Endodermal cell (in vitro differentiated cells): ENCODE data around the gene SORCS2. TPM values are rescaled to one million over a fixed set of nuclear protein-coding genes. Genes with fewer than 3 reads are reported as not detected.

Source experiments
- DNase-seq: peaks from one replicate; pipeline ENCODE4 v3.0.0-alpha.2; 2017
- H3K27ac ChIP-seq: 2 replicates; pipeline ENCODE4 v1.5.1; 2013; ENCODE audit warnings: mild to moderate bottlenecking, low read depth, low read length, moderate library complexity
- H3K27me3 ChIP-seq: 2 replicates; pipeline ENCODE4 v1.6.1; 2013; ENCODE audit warnings: mild to moderate bottlenecking, low read length, moderate library complexity; ENCODE audit not compliant: insufficient read depth, control insufficient read depth, poor library complexity, severe bottlenecking
- H3K36me3 ChIP-seq: 2 replicates; pipeline ENCODE4 v1.7.0; 2013; ENCODE audit warnings: mild to moderate bottlenecking, low read length, moderate library complexity; ENCODE audit not compliant: control insufficient read depth, insufficient read depth
- H3K4me1 ChIP-seq: one replicate; pipeline ENCODE4 v1.7.0; 2013; ENCODE audit warnings: low read length; ENCODE audit not compliant: control insufficient read depth, insufficient read depth
- H3K4me3 ChIP-seq: 2 replicates; pipeline ENCODE4 v1.5.1; 2013; ENCODE audit warnings: mild to moderate bottlenecking, low read length, moderate library complexity
- H3K9ac ChIP-seq: 2 replicates; pipeline ENCODE4 v1.6.1; 2013; ENCODE audit warnings: mild to moderate bottlenecking, low read length, moderate library complexity; ENCODE audit not compliant: poor library complexity, severe bottlenecking; ENCODE audit errors: extremely low read depth
- H3K9me3 ChIP-seq: 2 replicates; pipeline ENCODE4 v1.6.1; 2013; ENCODE audit warnings: mild to moderate bottlenecking, low read length, moderate library complexity; ENCODE audit not compliant: control insufficient read depth
- H3K27ac Mint-ChIP-seq: 2 replicates; pipeline ENCODE4 v1.8.0; 2020; ENCODE audit warnings: mixed read lengths
- H3K27me3 Mint-ChIP-seq: 2 replicates; pipeline ENCODE4 v1.8.0; 2021; ENCODE audit warnings: mild to moderate bottlenecking, mixed read lengths; ENCODE audit not compliant: insufficient read depth
- H3K36me3 Mint-ChIP-seq: 2 replicates; pipeline ENCODE4 v1.8.0; 2020; ENCODE audit warnings: low read depth, mixed read lengths
- H3K4me1 Mint-ChIP-seq: 2 replicates; pipeline ENCODE4 v1.8.0; 2020; ENCODE audit warnings: mixed read lengths
- H3K4me3 Mint-ChIP-seq: 2 replicates; pipeline ENCODE4 v1.8.0; 2020; ENCODE audit warnings: mild to moderate bottlenecking, moderate library complexity, mixed read lengths
- H3K9me3 Mint-ChIP-seq: 2 replicates; pipeline ENCODE4 v1.8.0; 2020; ENCODE audit warnings: mild to moderate bottlenecking, mixed read lengths
- WGBS, 2 experiments: methylation state at CpG; one replicate each; pipeline versions ENCODE4 v1.1.5 to v1.1.7; 2013; ENCODE audit warnings: missing lambda C conversion rate in 2 of 2, mixed read lengths in 1 of 2; ENCODE audit not compliant: insufficient coverage in 1 of 2, insufficient read length in 1 of 2; 5-methylcytosine and 5-hydroxymethylcytosine counted together
- total RNA-seq, 2 donors: library from RNA; stranded (reverse); fragmentation: NEBNext Ultra II Directional in 1 of 2; extraction: Animal tissue kit (Norgen Biotek cat#: 25700) in 1 of 2; gene quantifications; 2 replicates in 1 of 2; 3 replicates in 1 of 2; pipeline ENCODE4 v1.2.1, GENCODE V29; 2021
- TF ChIP-seq, protein P1 (sequence below): fragments of 200-600 bp; sonication (generic); conservative IDR thresholded peaks from 2 replicates; pipeline ENCODE4 v1.5.0; 2021; ENCODE audit warnings: antibody characterized with exemption, mild to moderate bottlenecking

The SORCS2 gene
- total RNA-seq, 2 donors from 2014 or later = 1.4 to 1.9 TPM

DNA sequence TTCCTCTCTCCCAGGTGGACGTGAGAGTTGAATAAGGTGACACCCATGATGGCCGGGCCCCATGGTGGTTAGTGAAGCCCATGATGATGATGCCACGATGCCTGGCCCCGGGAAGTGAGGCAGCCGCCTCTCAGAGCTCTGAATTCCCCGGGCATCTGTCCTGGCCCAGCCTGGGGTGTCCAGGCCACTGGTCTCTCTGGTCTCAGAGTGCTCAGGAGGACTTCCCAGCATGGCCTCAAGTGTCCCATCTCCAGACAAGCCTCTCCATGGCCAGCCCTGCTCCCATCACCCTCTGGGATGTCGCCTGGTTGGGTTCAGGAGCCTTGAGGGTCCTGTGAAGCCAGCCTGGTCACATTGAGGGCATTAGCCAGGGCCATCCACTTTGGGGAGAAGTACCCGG is 267.1 kb downstream of the SORCS2 start:
- Mint-ChIP-seq H3K27ac (no peak overlapping the region), H3K9me3 (no peaks in the 10 kb centered on the region), H3K36me3 (no peaks in the 10 kb centered on the region), H3K4me1 (no peaks in the 10 kb centered on the region), H3K4me3 (no peak overlapping the region), H3K27me3 (no peaks in the 10 kb centered on the region)
- WGBS, 2 experiments = 90 to 100% methylated on average over 6 to 8 of the region's 8 CpGs
- no peaks in the 10 kb centered on the region for H3K4me1 ChIP-seq
- no peak overlapping the region for H3K9ac ChIP-seq
- H3K36me3 ChIP-seq = no peaks in the 10 kb centered on the region
- H3K4me3 ChIP-seq = no peak overlapping the region
- no peaks in the 10 kb centered on the region for H3K27me3 ChIP-seq
- TF ChIP-seq, protein P1, sequence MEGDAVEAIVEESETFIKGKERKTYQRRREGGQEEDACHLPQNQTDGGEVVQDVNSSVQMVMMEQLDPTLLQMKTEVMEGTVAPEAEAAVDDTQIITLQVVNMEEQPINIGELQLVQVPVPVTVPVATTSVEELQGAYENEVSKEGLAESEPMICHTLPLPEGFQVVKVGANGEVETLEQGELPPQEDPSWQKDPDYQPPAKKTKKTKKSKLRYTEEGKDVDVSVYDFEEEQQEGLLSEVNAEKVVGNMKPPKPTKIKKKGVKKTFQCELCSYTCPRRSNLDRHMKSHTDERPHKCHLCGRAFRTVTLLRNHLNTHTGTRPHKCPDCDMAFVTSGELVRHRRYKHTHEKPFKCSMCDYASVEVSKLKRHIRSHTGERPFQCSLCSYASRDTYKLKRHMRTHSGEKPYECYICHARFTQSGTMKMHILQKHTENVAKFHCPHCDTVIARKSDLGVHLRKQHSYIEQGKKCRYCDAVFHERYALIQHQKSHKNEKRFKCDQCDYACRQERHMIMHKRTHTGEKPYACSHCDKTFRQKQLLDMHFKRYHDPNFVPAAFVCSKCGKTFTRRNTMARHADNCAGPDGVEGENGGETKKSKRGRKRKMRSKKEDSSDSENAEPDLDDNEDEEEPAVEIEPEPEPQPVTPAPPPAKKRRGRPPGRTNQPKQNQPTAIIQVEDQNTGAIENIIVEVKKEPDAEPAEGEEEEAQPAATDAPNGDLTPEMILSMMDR = no peak
- DNase-seq = no peak
- no peak overlapping the region for H3K27ac ChIP-seq
- H3K9me3 ChIP-seq = no peaks in the 10 kb centered on the region

DNA sequence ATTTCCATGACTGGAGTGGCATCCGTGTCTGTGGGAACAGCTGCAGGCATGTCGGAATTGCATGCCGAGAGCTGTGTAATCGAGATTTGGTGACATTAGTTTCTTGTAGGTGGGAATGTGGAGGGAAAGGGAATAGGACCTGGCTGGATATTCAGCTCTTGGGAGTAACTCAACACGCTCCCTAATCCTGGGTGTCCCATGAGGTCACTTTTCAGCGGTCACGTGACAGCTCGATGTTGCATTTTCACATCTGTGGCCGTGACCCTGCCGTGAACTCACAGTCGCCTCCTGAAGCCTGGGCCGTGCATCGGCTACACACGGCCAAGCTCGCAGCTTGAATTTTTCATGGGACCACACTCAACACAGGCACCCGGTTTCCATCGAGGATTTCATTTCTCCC is 268.2 kb downstream of the SORCS2 start:
- Mint-ChIP-seq H3K4me3 (no peak overlapping the region), H3K27me3 (no peaks in the 10 kb centered on the region), H3K36me3 (no peaks in the 10 kb centered on the region), H3K27ac (no peak overlapping the region), H3K4me1 (no peaks in the 10 kb centered on the region), H3K9me3 (peaks cover 3% of the 10 kb centered on the region)
- H3K9ac ChIP-seq = no peak overlapping the region
- no peaks in the 10 kb centered on the region for H3K9me3 ChIP-seq
- no peak for DNase-seq
- no peak overlapping the region for H3K4me3 ChIP-seq
- TF ChIP-seq, protein P1 = no peak
- no peaks in the 10 kb centered on the region for H3K4me1 ChIP-seq
- WGBS, 2 experiments = 89% methylated on average over 16 to 17 of the region's 17 CpGs
- no peaks in the 10 kb centered on the region for H3K36me3 ChIP-seq
- H3K27me3 ChIP-seq = no peaks in the 10 kb centered on the region
- H3K27ac ChIP-seq = no peak overlapping the region

DNA sequence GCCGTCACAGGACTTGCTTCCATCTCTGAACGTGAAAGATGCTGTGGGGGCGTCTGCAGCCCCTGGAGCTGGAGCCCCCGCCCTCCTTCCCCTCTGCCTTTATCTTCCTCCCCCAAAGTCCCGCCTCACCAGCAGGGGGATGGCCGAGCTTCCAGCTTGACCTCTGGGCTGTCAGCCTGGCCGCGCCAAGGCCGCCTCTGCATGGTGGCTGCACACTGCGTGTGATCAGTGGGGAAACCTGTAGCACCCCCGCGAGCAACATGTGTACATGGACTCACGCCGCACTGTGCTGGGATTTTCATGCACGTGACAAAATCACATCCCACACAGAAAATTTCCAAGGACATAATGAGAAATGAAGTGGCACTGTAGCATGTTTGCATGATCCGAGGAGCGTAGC is 268.9 kb downstream of the SORCS2 start:
- peak; percentile 72 for DNase-seq
- Mint-ChIP-seq H3K36me3 (no peaks in the 10 kb centered on the region), H3K4me3 (no peak overlapping the region), H3K27ac (no peak overlapping the region), H3K9me3 (peaks cover 6% of the 10 kb centered on the region), H3K27me3 (no peaks in the 10 kb centered on the region), H3K4me1 (no peaks in the 10 kb centered on the region)
- Histone ChIP-seq H3K36me3 (no peaks in the 10 kb centered on the region), H3K9me3 (no peaks in the 10 kb centered on the region), H3K4me1 (no peaks in the 10 kb centered on the region), H3K27ac (no peak overlapping the region), H3K4me3 (no peak overlapping the region), H3K9ac (no peak overlapping the region), H3K27me3 (no peaks in the 10 kb centered on the region)
- 73 to 75% methylated on average over 6 to 17 of the region's 17 CpGs for WGBS, 2 experiments
- TF ChIP-seq, protein P1 = peak; percentile 53
